Ureter (tissue), 1 donor: Measurements from ENCODE around the gene ITGB7. TPM values are rescaled to one million over a fixed set of nuclear protein-coding genes. Genes with fewer than 3 reads are reported as not detected.

Experiments used
- DNase-seq: peaks from one replicate; pipeline ENCODE4 v3.0.0-alpha.2; 2020; ENCODE audit warnings: low spot score
- total RNA-seq: library from RNA; stranded (reverse); gene quantifications from one replicate; pipeline ENCODE4 v1.2.4, GENCODE V29; 2023
- donor health status: DM: yes; HTN: yes; CAD: no.

The ITGB7 gene
- total RNA-seq, 1 donor from 2014 or later = 15.8 TPM

- DNase-seq = peak; percentile 85
These were observed 25.0 kb upstream of the ITGB7 start, which contains the start of gene RARG for GRCh38 chr12:53231921-53232645. TSS of gene RARG (minus strand) at chr12:53232209. CDS start at chr12:53227545, 4,664 bp downstream.

GRCh38 chr12:53231671-53231920, 24.5 kb upstream of the ITGB7 start:
- no peak for DNase-seq

- peak; percentile 93 for DNase-seq
These were observed 23.2 kb upstream of the ITGB7 start for GRCh38 chr12:53230108-53230845.

GRCh38 chr12:53229454-53229853, 22.4 kb upstream of the ITGB7 start:
- DNase-seq = no peak

GRCh38 chr12:53227836-53228235, 20.8 kb upstream of the ITGB7 start:
- no peak for DNase-seq

- DNase-seq = no peak
These were observed 20.3 kb upstream of the ITGB7 start for GRCh38 chr12:53227341-53227740.

- no peak for DNase-seq
These were observed 19.8 kb upstream of the ITGB7 start for GRCh38 chr12:53226815-53227214.

GRCh38 chr12:53225635-53226424, 18.8 kb upstream of the ITGB7 start:
- DNase-seq = no peak

- DNase-seq = no peak
These were observed 18.0 kb upstream of the ITGB7 start for GRCh38 chr12:53224897-53225634.

GRCh38 chr12:53224061-53224896, 17.2 kb upstream of the ITGB7 start:
- DNase-seq = peak; percentile 88

GRCh38 chr12:53223389-53224060, 16.5 kb upstream of the ITGB7 start:
- DNase-seq = peak; percentile 71

GRCh38 chr12:53222806-53223261, 15.8 kb upstream of the ITGB7 start:
- no peak for DNase-seq

- no peak for DNase-seq
These were observed 15.2 kb upstream of the ITGB7 start for GRCh38 chr12:53222170-53222721.

GRCh38 chr12:53221203-53222080, 14.4 kb upstream of the ITGB7 start:
- peak; percentile 84 for DNase-seq

GRCh38 chr12:53220694-53221202, 13.7 kb upstream of the ITGB7 start:
- peak; percentile 94 for DNase-seq

- no peak for DNase-seq
These were observed 13.1 kb upstream of the ITGB7 start for GRCh38 chr12:53219956-53220693.

GRCh38 chr12:53219292-53219955, 12.4 kb upstream of the ITGB7 start:
- DNase-seq = no peak
